ENCODE data around the gene VWA8. TPM values are rescaled to one million over a fixed set of nuclear protein-coding genes. Genes with fewer than 3 reads are reported as not detected.

The VWA8 gene
- total RNA-seq, 1 donor from 2014 or later = 14.6 TPM

DNA sequence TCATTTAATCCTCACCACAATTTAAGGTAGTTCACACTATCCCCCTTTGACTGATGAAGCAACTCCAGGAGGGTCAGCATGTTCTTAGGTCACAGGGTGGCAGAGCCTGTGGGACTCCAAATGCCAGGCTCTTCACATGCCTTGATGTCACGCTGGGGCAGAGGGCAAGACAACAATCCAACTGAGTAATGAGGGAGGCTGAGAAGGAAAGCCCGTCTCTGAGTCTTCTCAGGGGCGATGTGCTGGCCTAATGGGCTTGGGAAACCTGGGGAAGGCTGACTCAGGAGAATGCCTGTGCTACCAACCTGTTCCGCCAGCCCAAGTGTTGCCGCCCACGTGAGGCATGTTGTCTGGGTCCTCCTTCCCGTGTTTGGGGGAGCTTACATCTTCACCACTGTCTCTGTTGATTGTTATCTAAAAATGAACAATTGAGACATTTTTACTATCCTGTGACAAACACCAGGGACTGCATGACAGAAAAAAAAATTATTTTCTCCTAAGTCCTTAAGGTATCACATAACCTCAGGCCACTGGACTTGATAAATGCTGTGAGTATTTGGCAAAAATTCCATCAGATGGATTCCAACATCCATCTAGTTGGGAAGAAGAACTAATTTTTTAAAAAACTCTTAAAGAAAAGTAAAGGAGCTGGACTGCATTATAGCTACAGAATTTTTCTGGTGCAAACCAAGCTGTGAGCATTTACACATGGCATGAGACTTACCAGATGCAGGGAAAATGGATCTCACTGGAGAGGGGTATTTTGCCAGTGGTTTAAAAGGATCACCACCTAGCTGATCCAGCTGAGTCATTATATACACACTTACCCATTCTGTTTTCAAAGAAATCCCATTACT lies 346.0 kb downstream of the VWA8 start:
- TF ChIP-seq CTCF (IDR thresholded peaks at IDR 0.05; ENCODE audit: insufficient read depth, low read length, poor library complexity, severe bottlenecking) = no peak
- H3K27me3 ChIP-seq (ENCODE audit: control insufficient read depth, insufficient read depth, low read length) = no peaks in the 10 kb centered on the region
- DNase-seq (ENCODE audit: low read depth) = no peak
- H3K36me3 ChIP-seq (ENCODE audit: control insufficient read depth, insufficient read depth, low read length) = no peaks in the 10 kb centered on the region
- H3K4me3 ChIP-seq (ENCODE audit: low read depth, low read length) = no peak overlapping the region

DNA sequence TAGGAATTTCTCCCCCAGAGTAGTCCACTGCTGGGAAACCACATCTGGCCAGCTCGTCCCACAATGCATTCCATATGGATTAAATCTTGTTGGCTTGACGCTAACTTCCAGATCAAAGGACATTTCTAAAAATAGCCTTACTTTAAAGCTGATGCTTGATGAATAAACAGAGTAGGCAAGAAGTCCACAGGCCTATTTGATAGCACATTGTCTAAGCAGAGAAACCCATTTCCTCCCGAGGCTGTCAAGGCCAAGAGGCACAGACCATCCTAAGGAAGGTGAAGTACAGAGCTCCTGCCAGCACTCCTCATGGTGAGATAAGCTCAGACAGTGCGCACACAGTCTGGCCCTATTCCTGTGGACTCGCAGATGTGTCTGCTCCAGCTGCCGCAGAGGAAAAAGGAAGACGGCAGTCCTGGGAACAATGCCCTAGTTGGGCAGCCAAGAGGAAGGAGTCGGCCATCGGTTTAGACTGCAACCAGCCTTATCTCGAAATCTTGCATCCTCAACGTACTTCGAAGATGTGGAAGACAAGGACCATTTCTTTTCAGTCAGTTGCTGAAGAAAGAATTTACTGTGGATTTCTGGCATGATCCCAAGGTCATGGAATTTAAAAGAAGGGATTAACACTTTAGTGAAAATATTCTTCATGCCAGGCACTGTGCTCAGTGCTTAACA lies 346.8 kb downstream of the VWA8 start:
- Histone ChIP-seq H3K27me3 (ENCODE audit: control insufficient read depth, insufficient read depth, low read length) (no peaks in the 10 kb centered on the region), H3K4me3 (ENCODE audit: low read depth, low read length) (no peak overlapping the region), H3K36me3 (ENCODE audit: control insufficient read depth, insufficient read depth, low read length) (no peaks in the 10 kb centered on the region)
- TF ChIP-seq CTCF (IDR thresholded peaks at IDR 0.05; ENCODE audit: insufficient read depth, low read length, poor library complexity, severe bottlenecking) = no peak
- DNase-seq (ENCODE audit: low read depth) = no peak

- DNase-seq (ENCODE audit: low read depth) = no peak
- Histone ChIP-seq H3K4me3 (ENCODE audit: low read depth, low read length) (no peak overlapping the region), H3K36me3 (ENCODE audit: control insufficient read depth, insufficient read depth, low read length) (no peaks in the 10 kb centered on the region), H3K27me3 (ENCODE audit: control insufficient read depth, insufficient read depth, low read length) (no peaks in the 10 kb centered on the region)
- TF ChIP-seq CTCF (IDR thresholded peaks at IDR 0.05; ENCODE audit: insufficient read depth, low read length, poor library complexity, severe bottlenecking) = no peak
Observed at GRCh38 chr13:41613471-41613870, 347.4 kb downstream of the VWA8 start.

DNA sequence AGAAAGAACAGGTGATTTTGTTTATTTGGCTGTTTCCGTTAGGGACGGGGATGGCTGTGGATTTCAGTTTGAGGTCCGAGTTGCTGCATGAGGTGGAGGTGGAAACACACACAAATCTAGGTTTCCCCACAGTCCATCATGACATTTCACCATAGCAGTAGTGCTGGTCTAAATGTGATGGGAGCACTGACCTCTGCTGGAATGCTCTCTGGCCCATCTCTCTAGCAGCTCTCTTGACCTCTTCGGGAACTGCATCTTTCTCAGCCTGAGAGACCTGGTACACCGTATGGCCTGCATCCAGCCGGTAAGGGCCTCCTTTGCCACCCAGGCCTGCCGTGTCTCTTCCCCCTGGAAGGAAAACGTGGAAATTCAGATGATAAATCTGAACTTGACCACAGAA lies 349.5 kb downstream of the VWA8 start:
- no peak for TF ChIP-seq CTCF (IDR thresholded peaks at IDR 0.05; ENCODE audit: insufficient read depth, low read length, poor library complexity, severe bottlenecking)
- no peak overlapping the region for H3K4me3 ChIP-seq (ENCODE audit: low read depth, low read length)
- no peak for DNase-seq (ENCODE audit: low read depth)
- no peaks in the 10 kb centered on the region for H3K27me3 ChIP-seq (ENCODE audit: control insufficient read depth, insufficient read depth, low read length)
- no peaks in the 10 kb centered on the region for H3K36me3 ChIP-seq (ENCODE audit: control insufficient read depth, insufficient read depth, low read length)

GRCh38 chr13:41610404-41610803 lies 350.5 kb downstream of the VWA8 start:
- H3K36me3 ChIP-seq (ENCODE audit: control insufficient read depth, insufficient read depth, low read length) = no peaks in the 10 kb centered on the region
- H3K27me3 ChIP-seq (ENCODE audit: control insufficient read depth, insufficient read depth, low read length) = no peaks in the 10 kb centered on the region
- no peak for DNase-seq (ENCODE audit: low read depth)
- no peak for TF ChIP-seq CTCF (IDR thresholded peaks at IDR 0.05; ENCODE audit: insufficient read depth, low read length, poor library complexity, severe bottlenecking)
- H3K4me3 ChIP-seq (ENCODE audit: low read depth, low read length) = no peak overlapping the region
